GM19468 (cell line): ENCODE measurements around the gene NRXN2.

Experiments
- ATAC-seq: cut with Tn5 transposase; IDR thresholded peaks from one replicate; pipeline ENCODE4 v1.9.1; 2021; ENCODE audit warnings: mild to moderate bottlenecking, moderate library complexity, moderate number of reproducible peaks; ENCODE audit not compliant: unreplicated experiment; ENCODE audit errors: extremely low read depth

Gene NRXN2

GRCh38 chr11:64641596-64642417 is 81.2 kb downstream of the NRXN2 start:
- ATAC-seq = no peak

GRCh38 chr11:64639885-64640284 is 83.1 kb downstream of the NRXN2 start:
- no peak for ATAC-seq

- ATAC-seq = no peak
Observed at GRCh38 chr11:64638829-64639228, 84.2 kb downstream of the NRXN2 start.

GRCh38 chr11:64638018-64638665 is 84.9 kb downstream of the NRXN2 start:
- no peak for ATAC-seq

- ATAC-seq = no peak
Observed at GRCh38 chr11:64637334-64638017, 85.5 kb downstream of the NRXN2 start.

- ATAC-seq = no peak
Observed at GRCh38 chr11:64633555-64634159, 89.3 kb downstream of the NRXN2 start.

GRCh38 chr11:64632654-64633053 is 90.3 kb downstream of the NRXN2 start:
- no peak for ATAC-seq

GRCh38 chr11:64632237-64632636 is 90.8 kb downstream of the NRXN2 start:
- no peak for ATAC-seq

- no peak for ATAC-seq
Observed at GRCh38 chr11:64631675-64632074, 91.3 kb downstream of the NRXN2 start.

GRCh38 chr11:64629796-64630562 is 93.0 kb downstream of the NRXN2 start:
- no peak for ATAC-seq

- ATAC-seq = no peak
Observed at GRCh38 chr11:64629103-64629502, 93.9 kb downstream of the NRXN2 start.

GRCh38 chr11:64628596-64628995 is 94.4 kb downstream of the NRXN2 start:
- no peak for ATAC-seq

- no peak for ATAC-seq
Observed at GRCh38 chr11:64627371-64627770, 95.6 kb downstream of the NRXN2 start.

- no peak for ATAC-seq
Observed at GRCh38 chr11:64626637-64627036, 96.4 kb downstream of the NRXN2 start.

GRCh38 chr11:64624883-64625481 is 98.0 kb downstream of the NRXN2 start:
- no peak for ATAC-seq

- no peak for ATAC-seq
Observed at GRCh38 chr11:64622681-64623080, 100.3 kb downstream of the NRXN2 start.

- no peak for ATAC-seq
Observed at GRCh38 chr11:64621283-64622019, 101.5 kb downstream of the NRXN2 start.

- no peak for ATAC-seq
Observed at GRCh38 chr11:64620381-64620971, 102.5 kb downstream of the NRXN2 start.
